GM21360 (cell line): ENCODE data around the gene CAMK2B.
"Not testable (repeated sequence)": the region's sequence is repeated elsewhere in the genome, so short reads cannot be mapped to it uniquely, and the experiment has no call there.

Source experiments
- ATAC-seq: cut with Tn5 transposase; IDR thresholded peaks from one replicate; pipeline ENCODE4 v1.9.1; 2021; ENCODE audit warnings: mild to moderate bottlenecking, moderate library complexity; ENCODE audit not compliant: unreplicated experiment

The CAMK2B gene

GRCh38 chr7:44176486-44176885 lies 148.9 kb downstream of the CAMK2B start:
- no peak for ATAC-seq

- no peak for ATAC-seq
These were observed 149.7 kb downstream of the CAMK2B start for GRCh38 chr7:44175730-44176129.

- not testable (repeated sequence) for ATAC-seq
These were observed 150.8 kb downstream of the CAMK2B start for GRCh38 chr7:44174694-44174948.

GRCh38 chr7:44173911-44174693 lies 151.3 kb downstream of the CAMK2B start:
- ATAC-seq, result no peak

- ATAC-seq, result no peak
These were observed 152.5 kb downstream of the CAMK2B start for GRCh38 chr7:44172803-44173424.

- no peak for ATAC-seq
These were observed 153.0 kb downstream of the CAMK2B start for GRCh38 chr7:44172352-44172751.

- not testable (repeated sequence) for ATAC-seq
These were observed 153.5 kb downstream of the CAMK2B start for GRCh38 chr7:44171901-44172300.

GRCh38 chr7:44167920-44168319 lies 157.5 kb downstream of the CAMK2B start:
- ATAC-seq, result no peak
